ENCODE data around the gene PDE6D.

The PDE6D gene

GRCh38 chr2:231707625-231707926 lies 73.5 kb downstream of the PDE6D start:
- peak; percentile 82 for DNase-seq (ENCODE audit: extremely low read depth, insufficient read length)
- TF ChIP-seq CTCF (IDR thresholded peaks at IDR 0.05; ENCODE audit: insufficient read depth, low read length, poor library complexity, severe bottlenecking): no peak
- no peaks in the 10 kb centered on the region for H3K27me3 ChIP-seq (replicated peaks; ENCODE audit: control insufficient read depth, insufficient read depth, low read length)
- H3K36me3 ChIP-seq (ENCODE audit: control insufficient read depth, insufficient read depth, low read length): peaks cover 10% of the 10 kb centered on the region
- H3K4me3 ChIP-seq (replicated peaks; ENCODE audit: low read depth, low read length): peak overlapping the region; percentile 67

GRCh38 chr2:231706731-231707624 lies 74.1 kb downstream of the PDE6D start:
- H3K4me3 ChIP-seq (replicated peaks; ENCODE audit: low read depth, low read length): peak overlapping the region; percentile 78
- peak; percentile 94 for DNase-seq (ENCODE audit: extremely low read depth, insufficient read length)
- TF ChIP-seq CTCF (IDR thresholded peaks at IDR 0.05; ENCODE audit: insufficient read depth, low read length, poor library complexity, severe bottlenecking): peak; percentile 92
- peaks cover 4% of the 10 kb centered on the region for H3K36me3 ChIP-seq (ENCODE audit: control insufficient read depth, insufficient read depth, low read length)
- H3K27me3 ChIP-seq (replicated peaks; ENCODE audit: control insufficient read depth, insufficient read depth, low read length): no peaks in the 10 kb centered on the region

- Histone ChIP-seq H3K4me3 (replicated peaks; ENCODE audit: low read depth, low read length) (no peak overlapping the region), H3K27me3 (replicated peaks; ENCODE audit: control insufficient read depth, insufficient read depth, low read length) (no peaks in the 10 kb centered on the region), H3K36me3 (ENCODE audit: control insufficient read depth, insufficient read depth, low read length) (no peaks in the 10 kb centered on the region)
- DNase-seq (ENCODE audit: extremely low read depth, insufficient read length): no peak
- no peak for TF ChIP-seq CTCF (IDR thresholded peaks at IDR 0.05; ENCODE audit: insufficient read depth, low read length, poor library complexity, severe bottlenecking)
These were observed 77.1 kb downstream of the PDE6D start for GRCh38 chr2:231704017-231704416.

- no peak for TF ChIP-seq CTCF (IDR thresholded peaks at IDR 0.05; ENCODE audit: insufficient read depth, low read length, poor library complexity, severe bottlenecking)
- no peak overlapping the region for H3K4me3 ChIP-seq (replicated peaks; ENCODE audit: low read depth, low read length)
These were observed 79.4 kb downstream of the PDE6D start for GRCh38 chr2:231701456-231702373.

GRCh38 chr2:231699006-231699405 lies 82.1 kb downstream of the PDE6D start:
- Histone ChIP-seq H3K36me3 (ENCODE audit: control insufficient read depth, insufficient read depth, low read length) (no peaks in the 10 kb centered on the region), H3K27me3 (replicated peaks; ENCODE audit: control insufficient read depth, insufficient read depth, low read length) (no peaks in the 10 kb centered on the region), H3K4me3 (replicated peaks; ENCODE audit: low read depth, low read length) (no peak overlapping the region)
- TF ChIP-seq CTCF (IDR thresholded peaks at IDR 0.05; ENCODE audit: insufficient read depth, low read length, poor library complexity, severe bottlenecking): no peak
- DNase-seq (ENCODE audit: extremely low read depth, insufficient read length): no peak

More at GRCh38 chr2:231701456-231702373, 79.4 kb downstream of the PDE6D start:
- no peaks in the 10 kb centered on the region for H3K27me3 ChIP-seq (replicated peaks; ENCODE audit: control insufficient read depth, insufficient read depth, low read length)
- DNase-seq (ENCODE audit: extremely low read depth, insufficient read length): no peak
- no peaks in the 10 kb centered on the region for H3K36me3 ChIP-seq (ENCODE audit: control insufficient read depth, insufficient read depth, low read length)

Data from GM06990 (cell line).